ENCODE results near the gene WFDC8.

DNA sequence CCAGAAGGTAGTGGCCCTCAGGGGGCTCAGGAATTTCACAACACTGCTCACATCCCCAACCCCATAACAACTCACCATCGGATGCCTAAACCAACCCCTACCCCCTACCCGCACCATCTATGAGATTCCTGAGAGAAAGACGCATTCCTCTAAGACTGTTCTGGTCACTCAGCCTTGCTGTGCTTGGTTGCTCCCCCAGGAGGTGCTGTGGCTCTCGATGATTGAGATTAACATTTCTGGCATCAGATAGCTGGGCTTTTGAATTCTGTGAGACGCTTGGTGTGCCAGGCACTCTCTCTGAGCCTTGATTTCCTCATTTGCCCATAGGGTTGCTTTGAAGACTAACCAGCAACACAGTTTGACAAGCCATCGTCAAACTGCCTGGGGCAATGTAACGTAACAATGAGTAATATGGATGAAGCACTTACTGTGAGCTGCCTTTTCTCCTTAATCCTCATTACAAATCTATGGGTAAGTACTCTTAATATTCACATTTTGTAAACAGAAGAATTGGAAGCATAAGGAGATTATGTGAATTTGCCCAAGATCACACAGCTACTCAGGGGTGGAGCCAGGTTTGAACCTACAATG, 40.8 kb downstream of the WFDC8 start:
- TF ChIP-seq POLR2A (IDR thresholded peaks at IDR 0.05; ENCODE audit: low read depth, low read length) (no peak), MYC (IDR thresholded peaks at IDR 0.05; ENCODE audit: low read depth, low read length) (no peak), FOS (IDR thresholded peaks at IDR 0.05; ENCODE audit: borderline replicate concordance, insufficient read depth, low read length) (no peak), POLR2AphosphoS5 (IDR thresholded peaks at IDR 0.05; ENCODE audit: insufficient read depth, low read depth, low read length) (no peak)
- TF ChIP-seq, protein P1, sequence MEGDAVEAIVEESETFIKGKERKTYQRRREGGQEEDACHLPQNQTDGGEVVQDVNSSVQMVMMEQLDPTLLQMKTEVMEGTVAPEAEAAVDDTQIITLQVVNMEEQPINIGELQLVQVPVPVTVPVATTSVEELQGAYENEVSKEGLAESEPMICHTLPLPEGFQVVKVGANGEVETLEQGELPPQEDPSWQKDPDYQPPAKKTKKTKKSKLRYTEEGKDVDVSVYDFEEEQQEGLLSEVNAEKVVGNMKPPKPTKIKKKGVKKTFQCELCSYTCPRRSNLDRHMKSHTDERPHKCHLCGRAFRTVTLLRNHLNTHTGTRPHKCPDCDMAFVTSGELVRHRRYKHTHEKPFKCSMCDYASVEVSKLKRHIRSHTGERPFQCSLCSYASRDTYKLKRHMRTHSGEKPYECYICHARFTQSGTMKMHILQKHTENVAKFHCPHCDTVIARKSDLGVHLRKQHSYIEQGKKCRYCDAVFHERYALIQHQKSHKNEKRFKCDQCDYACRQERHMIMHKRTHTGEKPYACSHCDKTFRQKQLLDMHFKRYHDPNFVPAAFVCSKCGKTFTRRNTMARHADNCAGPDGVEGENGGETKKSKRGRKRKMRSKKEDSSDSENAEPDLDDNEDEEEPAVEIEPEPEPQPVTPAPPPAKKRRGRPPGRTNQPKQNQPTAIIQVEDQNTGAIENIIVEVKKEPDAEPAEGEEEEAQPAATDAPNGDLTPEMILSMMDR (IDR thresholded peaks at IDR 0.05; ENCODE audit: extremely low read depth in 1 of 2, insufficient read depth in 1 of 2, low read depth in 1 of 2, low read length in 2 of 2): no peak

Data from endothelial cell of umbilical vein (primary cell).